NCI-H1436 (cell line): ENCODE results near the gene ADGRD1.

ENCODE experiments used
- DNase-seq: peaks from one replicate; lab custom pipeline; 2025; lab: John Stamatoyannopoulos, UW

ADGRD1 gene

DNA sequence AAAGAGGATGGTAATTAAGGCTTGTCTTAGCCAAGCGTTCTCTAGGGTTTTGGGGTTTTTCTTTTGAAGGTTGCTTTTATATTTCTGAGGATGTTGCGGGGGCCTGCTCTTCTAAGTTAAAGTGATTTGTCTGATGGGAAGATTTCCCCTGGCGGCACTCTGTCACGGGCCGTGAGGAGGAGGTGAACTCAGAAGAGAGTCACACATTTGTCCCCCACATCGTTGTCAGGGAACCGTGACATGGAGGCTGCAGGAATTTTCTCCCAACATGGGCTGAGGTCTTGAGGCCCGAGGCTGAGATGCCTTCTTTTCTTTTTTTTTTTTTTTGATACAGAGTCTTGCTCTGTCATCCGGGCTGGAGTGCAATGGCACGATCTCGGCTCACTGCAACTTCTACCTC lies 71.5 kb downstream of the ADGRD1 start:
- no peak for DNase-seq

DNA sequence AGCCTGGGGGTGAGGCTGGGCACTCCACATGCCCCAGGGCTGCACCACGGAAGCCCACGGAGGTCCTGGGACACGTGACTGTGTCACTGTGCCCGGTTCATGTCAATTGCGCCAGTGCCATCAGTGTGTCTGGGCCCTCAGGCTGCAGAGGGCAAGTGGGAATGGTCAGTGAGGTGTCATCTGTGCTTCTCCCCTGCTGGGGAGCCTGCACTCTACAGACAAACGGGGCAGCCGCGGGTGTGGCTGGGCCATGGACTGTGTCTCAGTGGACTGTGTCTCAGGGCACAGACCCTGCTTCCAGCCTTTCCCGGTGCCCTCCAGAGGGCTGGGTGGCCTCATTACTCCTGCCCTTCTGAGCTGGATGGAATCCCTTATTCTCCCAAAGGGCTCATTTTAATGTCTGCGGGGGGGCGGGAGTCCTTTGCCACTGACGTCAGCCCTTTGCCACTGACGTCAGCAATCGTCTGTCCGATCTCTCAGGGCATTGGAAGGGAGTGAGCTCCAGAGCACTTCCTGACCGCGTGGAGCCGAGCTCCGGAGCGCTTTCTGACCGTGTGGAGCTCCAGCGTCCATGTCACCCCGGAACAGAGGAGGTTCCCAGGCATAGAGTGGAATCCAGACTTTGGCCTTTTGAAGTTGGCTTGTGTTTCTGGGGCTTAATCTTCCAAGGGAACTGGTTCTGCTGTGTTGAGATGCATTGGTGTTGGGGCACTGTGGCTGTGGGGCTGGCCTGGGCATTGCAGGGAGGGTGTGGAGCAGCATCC lies 72.4 kb downstream of the ADGRD1 start:
- DNase-seq: no peak

DNA sequence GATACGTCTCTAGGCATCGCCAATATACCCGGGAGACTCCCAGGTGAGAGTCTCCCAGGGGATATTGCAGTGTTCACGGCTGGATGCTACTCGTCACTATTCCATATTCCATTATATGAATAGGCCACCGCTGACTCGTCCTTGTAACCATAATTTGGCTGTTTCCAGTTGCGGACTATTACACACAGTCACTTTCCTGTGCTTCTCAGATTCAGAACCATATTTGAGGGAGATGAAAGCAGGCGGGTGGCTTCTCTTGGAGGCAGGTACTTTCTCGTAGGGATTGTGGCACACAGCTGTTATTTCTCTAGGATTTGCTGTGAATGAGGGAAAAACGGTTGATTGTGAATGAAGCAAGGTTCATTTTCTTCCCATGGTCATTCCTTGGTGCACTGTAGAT lies 73.0 kb downstream of the ADGRD1 start:
- DNase-seq: no peak

DNA sequence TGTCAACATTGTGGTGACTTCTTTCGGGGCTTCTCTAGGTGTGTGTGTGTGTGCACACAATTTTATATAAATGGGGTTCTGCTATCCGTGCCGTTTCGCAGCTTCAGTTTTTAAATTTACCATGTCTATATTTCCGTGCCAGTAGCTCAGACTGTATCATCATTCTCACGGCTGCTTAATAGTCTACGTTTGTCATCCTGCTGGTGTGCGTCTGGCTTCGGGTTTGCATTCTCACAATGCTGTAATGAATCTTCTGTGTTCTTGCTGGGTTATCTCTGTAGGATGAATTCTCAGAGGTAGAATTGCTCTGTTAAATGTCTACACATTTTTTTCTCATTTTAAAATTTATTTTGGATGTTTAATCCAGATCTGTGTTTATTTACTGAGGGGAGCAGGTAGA lies 73.6 kb downstream of the ADGRD1 start:
- DNase-seq: no peak

DNA sequence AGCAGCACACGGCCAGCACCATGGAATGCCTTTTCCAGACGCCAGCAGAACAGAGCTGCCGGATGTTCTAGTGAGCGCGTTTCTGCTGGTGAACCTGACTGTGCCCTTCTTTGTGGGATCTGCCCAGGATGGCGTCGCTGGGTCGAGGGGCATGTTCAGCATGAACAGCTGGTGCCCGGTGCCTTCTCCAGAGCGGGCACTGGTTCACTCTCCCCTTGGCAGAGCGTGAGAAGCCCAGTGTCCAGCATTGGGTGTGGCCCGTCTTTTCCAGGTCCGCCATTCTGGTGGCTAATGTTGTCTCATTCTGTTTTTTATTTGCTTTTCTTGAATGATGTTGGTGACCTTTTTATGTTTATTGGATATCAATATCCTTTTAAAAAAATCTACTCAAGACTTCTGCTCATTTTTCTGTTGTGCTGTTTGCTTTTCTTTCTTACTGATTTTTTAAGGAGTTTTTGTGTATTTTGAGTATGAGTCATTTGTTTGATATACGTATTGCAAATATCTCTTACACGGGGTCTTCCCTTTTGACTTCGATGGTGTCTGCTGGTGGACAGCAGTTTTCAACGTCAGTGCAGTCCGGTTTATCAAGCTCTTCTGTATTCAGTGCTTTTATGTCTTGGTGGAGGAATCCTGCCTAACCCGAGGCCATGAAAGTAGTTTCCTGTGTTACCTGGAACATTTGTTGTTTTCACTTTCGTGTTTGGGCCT lies 74.3 kb downstream of the ADGRD1 start:
- DNase-seq: no peak

DNA sequence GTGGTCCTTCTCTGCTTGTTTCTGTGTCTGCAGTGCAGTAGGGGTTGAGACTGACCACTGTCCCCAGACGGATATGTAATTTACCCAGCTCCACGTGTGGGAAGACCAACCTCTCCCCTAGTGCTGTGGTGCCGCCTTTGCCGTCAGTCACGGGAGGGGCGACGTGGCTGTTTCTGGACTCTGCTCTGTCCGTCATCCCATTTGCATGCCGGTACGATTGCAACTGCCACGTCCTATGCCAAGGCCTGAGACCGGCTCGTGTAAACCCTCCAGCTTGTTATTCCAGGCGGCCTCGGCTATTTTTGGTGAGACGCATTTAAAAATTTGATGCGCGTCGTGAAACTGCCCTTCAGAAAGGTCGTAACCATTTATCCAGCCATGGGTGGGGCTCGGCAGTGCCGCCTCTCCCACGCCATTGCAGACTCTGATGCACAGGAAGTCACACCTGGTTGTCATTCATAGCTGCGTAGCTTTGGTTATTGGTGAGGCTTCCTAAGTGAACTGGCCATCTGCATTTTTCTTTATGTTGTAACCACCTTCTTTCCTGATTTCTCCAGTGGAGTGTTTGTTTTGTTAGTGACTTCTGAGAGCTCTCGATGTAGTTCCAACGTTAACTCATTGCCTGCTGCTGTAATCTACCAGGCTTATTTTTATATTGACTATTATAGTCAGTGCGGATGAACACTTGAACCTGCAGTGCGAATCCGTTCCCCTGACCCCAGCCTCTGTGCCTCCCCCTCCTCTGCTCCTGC lies 75.1 kb downstream of the ADGRD1 start:
- DNase-seq: no peak

DNA sequence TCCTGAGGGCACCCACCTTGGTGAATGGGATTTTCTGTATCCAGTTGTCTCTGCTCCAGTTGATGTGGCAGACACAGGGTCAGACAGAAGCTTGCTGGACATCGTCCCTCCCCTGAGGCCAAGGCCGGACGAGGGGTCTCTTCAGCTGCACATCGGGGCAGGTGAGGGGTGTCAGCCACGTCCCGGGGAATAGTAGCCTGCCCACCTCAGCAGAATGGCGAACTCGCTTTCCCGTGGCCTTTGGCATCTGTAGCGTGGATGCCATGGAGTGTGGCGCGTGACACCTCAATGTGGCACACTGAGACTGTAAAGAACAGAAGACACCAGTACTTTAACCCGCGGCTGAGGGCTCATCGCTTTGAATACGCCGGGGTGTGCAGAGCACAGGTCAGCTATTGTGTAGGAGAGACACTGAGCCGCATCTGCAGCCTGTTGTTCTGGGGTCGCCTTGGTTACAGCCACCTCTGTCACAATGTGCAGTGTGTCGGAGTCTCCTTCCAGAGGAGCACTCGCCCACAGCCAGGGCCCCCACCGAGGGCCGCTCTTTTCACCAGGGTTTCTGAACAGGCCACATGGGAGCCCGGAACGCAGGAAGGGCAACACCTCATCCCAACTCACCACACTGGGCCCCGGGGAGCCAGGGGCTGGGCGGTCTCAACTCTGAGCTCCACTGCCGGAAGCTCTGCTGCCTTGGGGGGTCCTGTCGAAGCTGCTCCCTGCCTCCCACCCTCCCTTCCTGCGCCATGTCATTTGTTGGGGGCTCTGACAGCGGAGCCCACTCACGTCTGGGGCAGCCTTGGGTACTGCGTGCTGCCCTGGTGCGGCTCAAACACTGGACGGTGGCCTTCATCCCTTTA lies 77.0 kb downstream of the ADGRD1 start:
- DNase-seq: no peak

DNA sequence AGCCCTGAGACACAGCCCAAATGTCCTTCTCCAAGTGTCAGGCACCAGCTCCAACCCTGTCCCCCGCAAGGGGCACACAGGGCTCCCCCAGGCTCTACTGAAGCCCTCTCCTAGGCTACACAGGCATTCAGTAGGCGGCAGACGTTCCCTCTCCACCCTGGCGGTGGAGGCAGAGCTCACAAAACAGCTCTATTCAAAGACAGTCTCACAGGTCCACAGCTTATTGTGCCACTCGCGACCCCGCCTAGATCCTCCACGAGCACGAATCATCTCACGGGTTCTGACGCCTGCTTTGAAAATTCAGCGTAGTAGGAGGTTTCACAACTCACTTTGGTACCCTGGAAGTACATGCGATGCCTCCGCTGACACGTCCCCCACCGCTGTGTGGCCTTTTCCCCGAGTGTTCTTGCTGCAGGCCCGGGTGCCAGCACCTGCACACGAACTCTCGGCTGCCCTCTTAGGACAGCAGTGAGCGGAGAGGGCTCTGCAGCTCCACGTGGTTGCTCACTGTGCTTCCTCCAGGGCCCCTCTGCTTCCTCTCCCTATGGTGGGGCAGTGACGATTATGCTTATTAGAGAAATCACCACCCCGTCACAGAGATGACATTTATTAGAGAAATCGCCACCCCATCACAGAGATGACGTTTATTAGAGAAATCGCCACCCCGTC lies 78.5 kb downstream of the ADGRD1 start:
- DNase-seq: no peak

DNA sequence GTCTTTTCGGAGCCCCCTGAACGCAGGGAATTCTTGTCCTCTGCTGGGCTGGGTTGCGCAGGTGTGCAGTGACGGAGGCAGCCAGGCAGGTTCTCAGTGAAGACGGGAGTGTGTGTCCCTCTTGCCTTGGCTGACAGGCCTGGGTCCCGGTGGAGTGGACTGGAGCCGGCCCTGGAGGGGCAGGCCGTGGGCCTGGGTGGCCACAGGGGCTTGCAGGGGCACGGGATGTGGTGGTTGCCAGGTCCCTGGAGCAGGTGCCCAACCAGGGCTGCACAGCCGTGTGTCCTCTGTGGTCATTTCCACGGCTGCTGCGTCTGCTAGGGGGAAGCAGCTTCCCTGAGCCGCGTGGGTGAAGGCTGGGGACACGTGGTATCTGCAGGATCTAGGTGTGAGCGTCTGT lies 79.8 kb downstream of the ADGRD1 start:
- DNase-seq: no peak

DNA sequence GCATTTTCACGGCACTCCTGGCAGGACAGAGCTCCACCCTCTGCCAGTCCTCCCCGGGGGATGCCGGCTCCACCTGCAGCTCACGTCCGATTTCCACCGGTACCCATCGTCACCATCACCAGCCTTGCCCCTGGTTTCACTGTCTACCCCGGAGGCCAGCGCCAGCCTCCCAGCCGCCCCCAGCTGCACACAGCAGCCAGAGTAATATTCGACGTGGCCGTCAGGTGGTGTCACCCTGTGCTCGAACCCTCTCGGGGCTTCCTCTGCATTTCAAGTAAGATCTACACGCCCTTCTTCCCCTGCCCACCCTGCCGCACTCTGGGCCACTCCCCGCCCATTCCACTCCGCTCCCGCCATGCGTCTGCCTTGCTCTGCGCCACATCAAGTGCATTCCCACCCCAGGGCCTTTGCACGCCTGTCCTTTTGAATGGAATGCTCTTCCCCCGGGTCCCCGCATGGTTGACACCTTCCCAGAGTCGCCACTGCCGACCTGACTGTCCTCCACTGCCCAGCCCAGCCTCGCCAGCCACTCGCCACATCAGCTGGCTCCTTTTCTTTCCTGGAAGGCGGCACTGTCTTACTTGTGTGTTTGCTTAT lies 80.3 kb downstream of the ADGRD1 start:
- no peak for DNase-seq

DNA sequence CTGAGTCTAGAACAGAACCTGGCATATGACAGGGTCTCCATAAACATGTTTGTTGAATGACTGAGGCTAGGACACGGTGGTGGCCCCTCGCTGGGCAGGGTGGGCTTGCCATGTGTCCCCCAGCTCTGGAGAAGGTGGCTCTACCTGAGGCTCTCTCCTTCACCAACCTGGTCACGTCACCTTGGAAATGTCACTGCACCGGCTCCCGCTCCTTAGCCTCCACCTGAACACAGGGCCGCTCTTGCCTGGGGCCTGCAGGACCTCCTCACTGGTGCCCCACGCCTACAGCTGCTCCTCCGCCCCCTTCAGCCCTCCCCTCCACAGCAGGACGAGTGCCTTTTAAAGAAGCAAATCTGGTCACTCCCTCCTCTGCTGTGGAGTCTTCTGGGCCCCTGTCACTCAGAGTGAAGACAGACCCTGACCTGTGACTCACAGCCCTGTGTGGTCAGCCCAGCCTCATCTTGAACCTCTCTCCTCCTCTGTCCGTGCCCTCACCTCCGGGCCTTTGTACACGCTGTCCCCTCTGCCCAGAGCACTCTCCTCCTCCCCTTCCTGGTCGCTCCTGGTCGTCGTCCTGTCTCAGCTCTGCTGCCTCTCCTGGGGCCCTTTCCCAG lies 81.0 kb downstream of the ADGRD1 start:
- no peak for DNase-seq

DNA sequence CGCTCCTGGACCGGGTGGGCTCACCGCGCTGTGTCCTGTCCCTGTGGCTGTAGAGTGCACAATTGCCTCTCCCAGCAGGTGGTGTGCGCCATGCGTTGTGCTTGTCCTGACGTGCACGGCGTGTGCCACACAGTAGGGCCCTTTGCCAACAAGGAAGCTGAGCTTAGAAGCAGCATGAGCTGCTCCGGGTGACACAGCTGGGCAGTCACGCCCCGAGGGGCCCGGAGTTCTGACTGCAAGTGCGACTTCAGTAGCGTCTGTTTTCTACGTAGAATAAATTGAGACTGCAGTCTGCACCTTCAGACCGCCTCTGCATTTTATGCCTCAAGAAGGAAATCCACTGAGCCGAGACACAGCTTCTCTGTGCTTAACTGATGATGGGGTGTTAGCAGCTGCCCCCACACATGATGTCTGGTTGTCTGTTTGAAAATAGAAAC lies 81.6 kb downstream of the ADGRD1 start:
- no peak for DNase-seq

DNA sequence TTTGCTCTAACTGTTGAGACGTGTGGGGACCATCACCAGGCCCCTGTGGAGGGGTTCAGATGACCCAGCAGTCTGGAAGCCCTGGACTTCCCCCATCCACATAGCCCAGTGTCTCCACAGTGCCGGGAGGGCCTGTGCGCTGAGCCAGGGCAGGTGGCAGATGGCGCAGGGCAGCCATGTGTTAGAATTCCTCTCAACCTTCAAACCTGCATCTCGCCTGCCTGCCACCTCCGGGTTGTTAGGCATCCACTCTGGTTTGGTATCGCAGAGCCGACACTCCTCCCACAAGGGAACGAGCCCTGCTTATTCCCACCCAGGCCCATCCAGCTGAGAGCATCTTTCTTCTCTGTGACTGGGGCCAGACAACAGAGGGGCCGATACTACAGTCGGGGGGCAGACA lies 84.5 kb downstream of the ADGRD1 start:
- no peak for DNase-seq

DNA sequence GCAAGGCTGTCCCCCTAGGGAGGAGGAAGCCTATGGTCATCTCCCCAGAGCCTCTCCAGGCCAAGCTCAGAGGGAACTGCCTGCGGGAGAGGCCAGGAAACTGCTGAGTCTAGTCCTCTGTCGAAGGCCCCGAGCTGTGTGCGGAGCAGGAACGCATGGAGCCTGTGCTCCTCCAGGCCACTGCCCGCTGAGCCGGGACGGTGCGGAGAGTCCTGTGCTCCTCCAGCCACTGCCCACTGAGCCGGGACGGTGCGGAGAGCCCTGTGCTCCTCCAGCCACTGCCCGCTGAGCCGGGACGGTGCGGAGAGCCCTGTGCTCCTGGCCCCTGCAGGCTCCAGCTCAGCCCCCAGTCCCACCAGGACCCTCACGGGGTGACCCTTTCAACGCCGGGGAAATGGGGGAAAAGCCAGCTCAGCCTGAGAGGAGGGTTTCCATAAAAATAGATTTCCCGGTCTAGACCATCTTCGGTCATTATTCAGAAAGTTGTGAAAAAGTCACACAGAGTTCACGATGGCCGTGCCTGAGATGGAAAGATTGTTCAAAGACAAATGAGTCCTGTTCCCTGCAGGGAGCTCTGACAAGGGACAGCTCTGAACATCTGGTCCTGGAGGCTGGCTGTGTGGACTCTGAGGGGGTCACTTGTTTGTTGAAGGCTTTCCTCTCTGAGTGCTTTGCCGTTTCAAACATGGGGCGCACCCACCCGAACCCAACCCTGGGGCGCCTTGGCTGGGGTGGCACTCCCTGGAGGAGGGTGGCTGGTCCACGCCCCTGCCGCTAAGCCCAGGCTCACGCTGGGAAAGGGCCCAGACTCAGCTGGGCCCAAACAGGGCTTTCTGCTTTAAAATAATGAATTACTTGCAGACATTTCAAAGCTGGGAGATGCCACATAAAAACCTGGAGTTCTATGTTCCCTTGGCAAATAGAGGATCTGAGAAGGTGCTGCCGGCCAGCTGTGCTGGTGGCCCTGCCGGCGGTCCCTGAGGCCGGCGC lies 85.5 kb downstream of the ADGRD1 start:
- DNase-seq: no peak

DNA sequence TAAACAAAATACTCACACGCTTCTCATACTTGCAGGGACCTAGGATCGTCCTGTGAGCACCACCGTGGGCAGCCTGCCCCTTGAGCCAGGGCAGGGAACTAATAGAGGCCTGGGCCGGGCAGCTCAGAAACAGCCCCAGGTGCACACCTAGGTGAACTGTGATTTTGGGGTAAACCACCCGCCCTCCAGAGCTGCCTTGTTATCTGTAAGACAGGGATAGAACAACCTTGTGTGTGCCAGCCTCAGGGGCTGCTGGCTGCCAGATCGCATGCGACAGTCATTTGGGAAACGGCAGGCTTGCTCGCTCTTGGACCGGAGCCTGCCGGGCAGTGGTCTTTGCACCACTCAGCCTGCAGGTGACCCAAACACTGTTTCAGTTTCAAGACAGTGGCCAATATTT lies 86.8 kb downstream of the ADGRD1 start:
- no peak for DNase-seq

DNA sequence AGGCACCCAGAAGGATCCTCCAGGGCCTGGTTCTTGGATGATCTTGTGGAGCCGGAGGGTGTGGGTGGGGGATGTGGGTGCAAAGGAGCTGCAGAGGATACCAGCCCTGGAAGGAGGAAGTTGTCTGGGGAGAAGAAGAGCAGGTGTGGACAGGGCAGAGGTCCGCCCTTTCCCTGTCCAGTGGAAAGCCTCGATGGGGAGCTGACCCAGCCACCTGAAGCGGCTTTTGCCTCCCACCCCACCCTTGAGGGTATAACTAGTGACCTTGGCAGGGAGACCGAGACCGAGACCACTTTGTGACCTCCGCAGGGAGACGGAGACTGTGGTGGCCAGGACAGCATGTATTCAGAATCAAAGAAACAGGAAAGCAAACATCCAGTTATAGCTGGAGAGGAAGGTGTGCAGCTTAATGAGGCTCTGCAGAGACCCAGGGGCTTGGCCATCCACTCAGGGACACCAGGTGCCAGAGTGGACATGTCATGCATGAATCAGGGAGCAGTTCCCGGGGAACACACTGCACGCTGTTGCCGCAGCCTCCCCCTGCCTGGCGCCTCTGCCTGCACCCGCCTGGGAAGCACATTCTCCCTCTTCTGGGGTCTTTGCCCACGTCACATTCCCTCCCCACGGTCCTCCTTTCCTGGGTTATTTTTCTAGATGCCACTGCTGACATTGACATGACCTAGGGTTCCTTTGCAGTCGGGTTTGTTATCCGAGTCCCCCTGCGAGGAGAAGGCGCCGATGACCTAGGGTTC lies 87.7 kb downstream of the ADGRD1 start:
- DNase-seq: no peak

DNA sequence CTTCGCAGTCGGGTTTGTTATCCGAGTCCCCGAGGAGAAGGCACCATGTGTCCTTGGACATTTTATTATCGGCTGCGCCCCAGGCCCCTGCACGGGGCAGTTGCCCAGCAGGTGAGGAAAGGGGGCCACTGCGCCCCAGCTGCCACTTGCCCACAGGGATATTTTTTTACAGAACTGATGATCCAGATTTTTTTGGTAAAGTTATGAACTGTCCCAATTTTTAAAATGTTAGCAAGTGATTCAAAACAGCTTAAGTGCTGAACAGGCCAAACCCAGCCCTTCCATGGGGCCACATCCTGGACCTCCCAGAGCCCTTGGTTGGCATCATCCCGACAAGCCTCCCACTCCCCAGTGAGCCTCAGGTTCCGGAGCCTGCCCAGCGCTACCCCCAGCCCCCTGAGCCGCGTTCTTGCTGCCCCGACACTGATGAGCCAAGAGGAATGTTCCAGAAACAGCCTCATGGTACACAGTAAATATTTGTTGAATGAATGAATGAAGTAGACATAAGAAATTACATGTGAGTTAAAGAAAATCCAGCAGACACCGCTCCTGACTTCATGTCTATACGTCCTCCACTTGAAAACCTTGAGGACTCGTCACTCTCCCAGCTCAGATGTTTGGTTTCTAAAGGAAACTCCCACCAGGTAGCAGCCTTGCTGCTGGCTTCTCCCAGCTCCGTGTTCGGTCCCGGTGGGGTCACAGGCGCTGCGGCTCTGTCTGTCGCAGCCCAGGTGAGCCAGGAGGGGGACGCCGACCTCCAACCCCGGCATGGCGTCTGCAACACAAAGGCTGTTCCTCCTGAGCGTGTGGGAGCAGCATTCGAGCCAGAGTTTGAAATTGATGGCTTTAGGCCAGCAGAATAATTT lies 88.5 kb downstream of the ADGRD1 start:
- DNase-seq: no peak

DNA sequence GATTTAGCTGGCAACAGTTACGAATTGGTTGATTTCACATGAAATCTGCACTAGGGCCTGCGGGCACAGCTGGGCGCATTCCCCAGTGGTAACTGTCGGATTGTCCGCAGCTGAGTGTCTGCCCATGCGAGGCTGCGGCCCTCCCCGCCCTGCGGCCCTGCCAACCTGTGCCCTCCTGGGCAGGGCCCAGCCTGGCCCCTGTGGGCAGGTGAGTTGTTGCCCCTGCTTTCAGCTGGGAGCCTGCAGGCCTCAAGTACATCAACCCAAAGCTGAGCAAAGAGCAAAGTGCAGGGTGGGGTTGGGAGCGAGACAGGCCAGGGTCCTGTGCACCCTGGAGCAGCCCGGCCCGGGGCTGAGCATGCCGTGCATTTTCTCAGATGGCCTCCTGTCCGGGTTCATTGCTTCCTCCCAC lies 89.1 kb downstream of the ADGRD1 start:
- no peak for DNase-seq
